OCI-LY3 (cell line): ENCODE results near the gene PUM1.

Experiments used
- CTCF ChIP-seq: fragments of 200-600, 300-600 bp; sonication (generic); IDR thresholded peaks from 2 replicates; pipeline ENCODE4 v1.5.1; 2014; ENCODE audit warnings: antibody characterized with exemption, low read length, low read depth
- EZH2phosphoT487 ChIP-seq: fragments of 200-600 bp; shearing (Covaris generic); IDR thresholded peaks from 2 replicates; pipeline ENCODE4 v1.6.1; 2018; ENCODE audit warnings: antibody characterized with exemption, mixed run types, low read depth

GRCh38 chr1:30968220-30968971 lies 97.1 kb downstream of the PUM1 start:
- no peak for TF ChIP-seq CTCF
- no peak for TF ChIP-seq EZH2phosphoT487
